Measurements from ENCODE around the gene TMEM60. TPM values are rescaled to one million over a fixed set of nuclear protein-coding genes. Genes with fewer than 3 reads are reported as not detected.

The TMEM60 gene
- total and polyA plus RNA-seq, 3 donors from 2014 or later, result 21.7 to 31.4 (median 27.9) TPM

DNA sequence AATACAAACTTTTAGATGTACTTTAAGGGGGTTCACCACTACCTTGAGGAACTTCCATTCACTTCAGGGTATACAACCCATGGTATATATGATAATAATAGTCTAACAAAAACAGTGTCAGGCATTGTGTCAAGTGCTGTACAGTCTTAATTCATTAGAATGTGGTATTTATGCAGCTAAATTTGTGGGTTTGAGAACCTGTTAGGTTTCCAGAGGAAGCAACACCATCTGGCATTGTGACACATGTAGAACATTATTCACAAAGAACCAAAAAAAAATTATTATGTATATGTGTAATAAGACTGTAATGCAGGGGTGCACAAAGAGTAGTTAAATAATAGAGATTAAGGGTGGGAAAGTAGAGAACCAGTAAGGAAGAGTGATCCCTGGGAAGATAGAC is 26.3 kb downstream of the TMEM60 start:
- no peak overlapping the region for H3K4me3 ChIP-seq
- H3K4me1 ChIP-seq, result no peaks in the 10 kb centered on the region
- TF ChIP-seq, protein P1, sequence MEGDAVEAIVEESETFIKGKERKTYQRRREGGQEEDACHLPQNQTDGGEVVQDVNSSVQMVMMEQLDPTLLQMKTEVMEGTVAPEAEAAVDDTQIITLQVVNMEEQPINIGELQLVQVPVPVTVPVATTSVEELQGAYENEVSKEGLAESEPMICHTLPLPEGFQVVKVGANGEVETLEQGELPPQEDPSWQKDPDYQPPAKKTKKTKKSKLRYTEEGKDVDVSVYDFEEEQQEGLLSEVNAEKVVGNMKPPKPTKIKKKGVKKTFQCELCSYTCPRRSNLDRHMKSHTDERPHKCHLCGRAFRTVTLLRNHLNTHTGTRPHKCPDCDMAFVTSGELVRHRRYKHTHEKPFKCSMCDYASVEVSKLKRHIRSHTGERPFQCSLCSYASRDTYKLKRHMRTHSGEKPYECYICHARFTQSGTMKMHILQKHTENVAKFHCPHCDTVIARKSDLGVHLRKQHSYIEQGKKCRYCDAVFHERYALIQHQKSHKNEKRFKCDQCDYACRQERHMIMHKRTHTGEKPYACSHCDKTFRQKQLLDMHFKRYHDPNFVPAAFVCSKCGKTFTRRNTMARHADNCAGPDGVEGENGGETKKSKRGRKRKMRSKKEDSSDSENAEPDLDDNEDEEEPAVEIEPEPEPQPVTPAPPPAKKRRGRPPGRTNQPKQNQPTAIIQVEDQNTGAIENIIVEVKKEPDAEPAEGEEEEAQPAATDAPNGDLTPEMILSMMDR (IDR thresholded peaks at IDR 0.05), result no peak
- TF ChIP-seq POLR2A (IDR thresholded peaks at IDR 0.05), result no peak
- no peaks in the 10 kb centered on the region for H3K36me3 ChIP-seq (ENCODE audit: low read depth, missing control alignments)
- no peak for DNase-seq
- no peaks in the 10 kb centered on the region for H3K27me3 ChIP-seq
- no peaks in the 10 kb centered on the region for H3K9me3 ChIP-seq
- intact Hi-C loops (cut with DNase I; ENCODE audit: low total_unique reads), result no loop called here
- no peak overlapping the region for H3K27ac ChIP-seq

DNA sequence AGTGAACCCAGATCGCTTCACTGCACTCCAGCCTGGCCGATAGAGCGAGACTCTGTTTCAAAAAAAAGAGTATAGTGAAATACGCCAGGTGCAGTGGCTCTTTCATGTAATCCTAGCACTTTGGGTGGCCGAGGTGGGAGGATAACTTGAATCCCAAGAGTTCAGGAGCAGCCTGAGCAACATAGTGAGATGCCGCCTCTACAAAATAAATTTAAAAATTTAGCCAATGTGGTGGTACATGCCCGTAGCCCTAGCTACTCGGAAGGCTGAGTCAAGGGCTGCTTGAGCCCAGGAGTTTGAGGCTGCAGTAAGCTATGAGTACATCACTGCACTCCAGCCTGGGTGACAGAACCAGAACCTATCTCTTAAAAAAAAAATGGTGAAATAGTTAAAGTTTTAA is 27.9 kb downstream of the TMEM60 start:
- Histone ChIP-seq H3K9me3 (no peaks in the 10 kb centered on the region), H3K4me3 (no peak overlapping the region), H3K36me3 (ENCODE audit: low read depth, missing control alignments) (no peaks in the 10 kb centered on the region), H3K27ac (no peak overlapping the region), H3K27me3 (no peaks in the 10 kb centered on the region), H3K4me1 (no peaks in the 10 kb centered on the region)
- no peak for TF ChIP-seq POLR2A (IDR thresholded peaks at IDR 0.05)
- TF ChIP-seq, protein P1 (IDR thresholded peaks at IDR 0.05), result no peak
- DNase-seq, result no peak
- intact Hi-C loops (cut with DNase I; ENCODE audit: low total_unique reads), result no loop called here
- 86 to 91% methylated on average over 8 of the region's 8 CpGs for WGBS, 2 donors

DNA sequence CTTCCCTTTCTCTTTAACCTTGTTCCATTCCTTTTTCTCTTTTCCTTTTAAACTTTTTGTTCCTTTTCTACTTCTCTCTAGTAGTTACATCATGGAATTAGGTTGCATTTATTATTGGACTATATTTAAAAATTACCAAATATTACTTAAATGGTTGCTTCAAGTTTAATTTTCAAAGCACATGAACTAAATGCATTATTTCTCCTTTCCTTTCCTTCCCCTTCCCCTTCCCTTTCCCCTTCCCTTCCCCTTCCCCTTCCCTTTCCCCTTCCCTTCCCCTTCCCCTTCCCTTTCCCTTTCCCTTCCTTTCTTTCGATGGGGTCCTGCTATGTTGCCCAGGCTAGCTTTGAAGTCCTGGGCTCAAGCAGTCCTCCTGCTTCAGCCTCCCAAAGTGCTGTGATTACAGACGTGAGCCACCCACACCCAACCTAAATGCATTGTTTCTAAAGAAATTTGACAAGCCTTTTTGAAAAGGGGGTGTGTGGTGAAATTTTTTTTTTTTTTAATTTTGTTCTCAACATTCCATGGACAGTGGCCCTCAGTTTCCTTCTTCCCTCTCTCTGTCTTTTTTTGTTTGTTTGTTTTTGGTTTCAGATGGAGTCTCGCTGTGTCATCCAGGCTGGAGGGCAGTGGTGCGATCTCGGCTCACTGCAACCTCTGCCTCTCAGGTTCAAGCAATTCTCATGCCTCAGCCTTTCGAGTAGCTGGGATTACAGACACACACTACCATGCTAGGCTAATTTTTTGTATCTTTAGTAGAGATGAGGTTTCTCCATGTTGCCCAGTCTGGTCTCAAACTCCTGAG is 31.2 kb downstream of the TMEM60 start:
- no peaks in the 10 kb centered on the region for H3K27me3 ChIP-seq
- H3K4me3 ChIP-seq, result no peak overlapping the region

DNA sequence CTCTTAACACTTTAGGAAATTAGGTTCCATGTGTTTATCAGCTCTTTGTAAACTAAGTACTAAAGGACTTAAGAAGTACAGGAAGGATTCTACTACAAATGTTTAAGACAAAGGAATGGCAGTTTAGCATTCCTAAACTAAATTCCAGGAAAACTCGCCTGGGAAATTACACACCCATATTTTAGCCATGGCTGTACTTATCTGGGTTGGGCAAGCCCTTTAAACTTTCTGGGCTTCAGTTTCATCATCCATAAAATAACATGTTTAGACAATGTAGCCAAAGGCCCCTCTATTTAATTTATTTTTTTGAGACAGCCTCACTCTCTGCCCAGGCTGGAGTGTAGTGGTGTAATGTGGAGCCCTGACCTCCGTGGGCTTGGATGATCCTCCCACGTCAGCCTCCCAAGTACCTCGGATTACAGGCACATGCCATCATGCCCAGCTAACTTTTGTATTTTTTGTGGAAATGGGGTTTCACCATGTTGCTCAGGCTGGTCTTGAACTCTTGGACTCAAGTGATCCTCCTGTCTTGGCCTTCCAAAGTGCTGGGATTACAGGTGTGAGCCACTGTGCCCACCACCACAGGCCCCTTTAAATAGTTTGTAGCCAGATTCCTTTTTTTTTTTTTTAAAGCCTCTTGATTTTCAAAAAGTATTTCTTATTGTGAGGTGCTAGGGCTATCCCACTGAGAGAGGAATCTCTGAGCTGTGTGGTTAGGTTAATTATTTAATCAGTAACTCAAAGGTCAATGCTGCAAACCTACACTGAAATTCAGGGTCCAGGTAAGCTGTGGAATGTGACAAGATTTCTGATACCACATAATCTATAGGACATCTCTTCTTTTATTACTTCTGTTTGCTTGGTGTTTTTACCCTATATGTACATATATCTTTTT is 32.1 kb downstream of the TMEM60 start:
- Histone ChIP-seq H3K36me3 (ENCODE audit: low read depth, missing control alignments) (no peaks in the 10 kb centered on the region), H3K4me3 (no peak overlapping the region), H3K27me3 (no peaks in the 10 kb centered on the region), H3K4me1 (no peaks in the 10 kb centered on the region), H3K27ac (no peak overlapping the region), H3K9me3 (no peaks in the 10 kb centered on the region)
- TF ChIP-seq POLR2A (IDR thresholded peaks at IDR 0.05), result no peak
- TF ChIP-seq, protein P1 (IDR thresholded peaks at IDR 0.05), result no peak
- 87 to 97% methylated on average over 4 of the region's 4 CpGs for WGBS, 2 donors
- intact Hi-C loops (cut with DNase I; ENCODE audit: low total_unique reads), result no loop called here
- DNase-seq, result no peak

More for the DNA sequence above, 31.2 kb downstream of the TMEM60 start:
- TF ChIP-seq, protein P1 (IDR thresholded peaks at IDR 0.05), result no peak
- no peak for TF ChIP-seq POLR2A (IDR thresholded peaks at IDR 0.05)
- Histone ChIP-seq H3K9me3 (no peaks in the 10 kb centered on the region), H3K4me1 (no peaks in the 10 kb centered on the region), H3K27ac (no peak overlapping the region), H3K36me3 (ENCODE audit: low read depth, missing control alignments) (no peaks in the 10 kb centered on the region)
- no peak for DNase-seq
- 91 to 96% methylated on average over 6 of the region's 6 CpGs for WGBS, 2 donors
- intact Hi-C loops (cut with DNase I; ENCODE audit: low total_unique reads), result no loop called here
